HepG2 (cell line): ENCODE data around the gene TBL3. TPM values are rescaled to one million over a fixed set of nuclear protein-coding genes. Genes with fewer than 3 reads are reported as not detected.

Source experiments
- ETV5 ChIP-seq: IDR thresholded peaks from 2 replicates; pipeline ENCODE4 v1.6.1; 2018; ENCODE audit warnings: missing biosample characterization, missing genetic modification reagents, inconsistent platforms, borderline replicate concordance
- ETV6 ChIP-seq: sonication (generic); formaldehyde crosslinking; conservative IDR thresholded peaks from 2 replicates; pipeline ENCODE4 v1.4.0; 2020; ENCODE audit warnings: missing genetic modification reagents
- FOSL2 ChIP-seq: sonication (generic); formaldehyde crosslinking; IDR thresholded peaks from 2 replicates; pipeline ENCODE4 v1.4.0; 2020; ENCODE audit warnings: missing genetic modification reagents
- GLI4 ChIP-seq: sonication (generic); formaldehyde crosslinking; IDR thresholded peaks from 2 replicates; pipeline ENCODE4 v1.5.1; 2020; ENCODE audit warnings: missing genetic modification reagents, mild to moderate bottlenecking, moderate library complexity, borderline replicate concordance
- HDAC2 ChIP-seq: sonication (generic); formaldehyde crosslinking; IDR thresholded peaks from 2 replicates; pipeline ENCODE4 v1.4.0; 2020; ENCODE audit warnings: missing genetic modification reagents
- HNRNPH1 ChIP-seq: fragments of 200-400 bp; formaldehyde crosslinking; optimal IDR thresholded peaks from 2 replicates; pipeline ENCODE3; 2017; ENCODE audit warnings: mild to moderate bottlenecking, low read depth, low read length
- KDM1A ChIP-seq: IDR thresholded peaks from 2 replicates; pipeline ENCODE4 v1.6.1; 2016; ENCODE audit warnings: missing compliant biosample characterization
- MAFF ChIP-seq: IDR thresholded peaks from 2 replicates; pipeline ENCODE4 v1.6.1; 2011; ENCODE audit warnings: low read depth, low read length, improper control_type of control experiment
- POLR2A ChIP-seq, 2 experiments: IDR thresholded peaks; 2 replicates each; pipeline ENCODE4 v1.6.1; 2011; ENCODE audit warnings: low read depth in 2 of 2, low read length in 2 of 2, mild to moderate bottlenecking in 1 of 2, moderate library complexity in 1 of 2; ENCODE audit not compliant: insufficient read depth in 1 of 2
- PPARG ChIP-seq: conservative IDR thresholded peaks from 2 replicates; pipeline ENCODE4 v1.6.1; 2016; ENCODE audit warnings: missing biosample characterization, missing genetic modification reagents
- SMAD9 ChIP-seq: sonication (generic); formaldehyde crosslinking; IDR thresholded peaks from 2 replicates; pipeline ENCODE4 v1.5.1; 2020; ENCODE audit warnings: mild to moderate bottlenecking, missing genetic modification reagents
- SP1 ChIP-seq, 2 experiments: fragments of 450-650 bp in 1 of 2; sonication (generic) in 1 of 2; formaldehyde crosslinking in 1 of 2; IDR thresholded peaks; 2 replicates each; pipeline versions ENCODE4 v1.4.0 to v1.6.1; 2016 to 2020; ENCODE audit warnings: missing genetic modification reagents in 1 of 2
- ZNF101 ChIP-seq: sonication (generic); formaldehyde crosslinking; IDR thresholded peaks from 2 replicates; pipeline ENCODE4 v1.4.0; 2020; ENCODE audit warnings: mild to moderate bottlenecking, low read depth, missing genetic modification reagents, borderline replicate concordance
- ZSCAN25 ChIP-seq: sonication (generic); formaldehyde crosslinking; IDR thresholded peaks from 2 replicates; pipeline ENCODE4 v1.8.0; 2022; ENCODE audit warnings: mild to moderate bottlenecking, missing genetic modification reagents
- polyA plus RNA-seq, 8 experiments: library from polyadenylated mRNA; depleted of rRNA in 3 of 8; stranded (reverse) in 7 of 8; unstranded in 1 of 8; fragments of >200 nt; fragmentation: Illumina TruSeq in 4 of 8; extraction: Trizol in 4 of 8; gene quantifications; 2 replicates each; pipeline versions ENCODE4 v1.2.1 to v1.2.3, GENCODE V29; 2011 to 2016; ENCODE audit warnings: low read depth in 4 of 8, missing spikeins in 1 of 8, mixed read lengths in 1 of 8; ENCODE audit not compliant: insufficient read depth in 1 of 8
- total RNA-seq, 5 experiments: library from RNA; depleted of rRNA; stranded (reverse); fragments of >200 nt; fragmentation: Illumina TruSeq; extraction: Trizol; gene quantifications; 2 replicates each; pipeline ENCODE4 v1.2.3, GENCODE V29; 2016; ENCODE audit warnings: low read depth in 1 of 5
- TF ChIP-seq, protein P1 (sequence below): sonication (generic); formaldehyde crosslinking; IDR thresholded peaks from 2 replicates; pipeline ENCODE4 v1.4.0; 2020; ENCODE audit warnings: missing genetic modification reagents, mild to moderate bottlenecking, borderline replicate concordance
- TF ChIP-seq, protein P2 (sequence below): sonication (generic); formaldehyde crosslinking; IDR thresholded peaks from 2 replicates; pipeline ENCODE4 v1.5.0; 2020; ENCODE audit warnings: mild to moderate bottlenecking, missing genetic modification reagents
- TF ChIP-seq, protein P3 (sequence below): sonication (generic); formaldehyde crosslinking; IDR thresholded peaks from 2 replicates; pipeline ENCODE4 v1.9.0; 2022; ENCODE audit warnings: missing genetic modification reagents, mild to moderate bottlenecking, borderline replicate concordance
- TF ChIP-seq, protein P4 (sequence below): sonication (generic); formaldehyde crosslinking; IDR thresholded peaks from 2 replicates; pipeline ENCODE4 v1.5.1; 2020; ENCODE audit warnings: missing genetic modification reagents, mild to moderate bottlenecking, borderline replicate concordance
- TF ChIP-seq, protein P5 (sequence below): sonication (generic); formaldehyde crosslinking; IDR thresholded peaks from 2 replicates; pipeline ENCODE4 v1.5.1; 2020; ENCODE audit warnings: mild to moderate bottlenecking, missing genetic modification reagents

The TBL3 gene
- total and polyA plus RNA-seq, 2 of the 13 experiments (the other 11 are each of a cell fraction or from before 2014, with no cell fraction given), result 16.8 to 38.0 TPM

DNA sequence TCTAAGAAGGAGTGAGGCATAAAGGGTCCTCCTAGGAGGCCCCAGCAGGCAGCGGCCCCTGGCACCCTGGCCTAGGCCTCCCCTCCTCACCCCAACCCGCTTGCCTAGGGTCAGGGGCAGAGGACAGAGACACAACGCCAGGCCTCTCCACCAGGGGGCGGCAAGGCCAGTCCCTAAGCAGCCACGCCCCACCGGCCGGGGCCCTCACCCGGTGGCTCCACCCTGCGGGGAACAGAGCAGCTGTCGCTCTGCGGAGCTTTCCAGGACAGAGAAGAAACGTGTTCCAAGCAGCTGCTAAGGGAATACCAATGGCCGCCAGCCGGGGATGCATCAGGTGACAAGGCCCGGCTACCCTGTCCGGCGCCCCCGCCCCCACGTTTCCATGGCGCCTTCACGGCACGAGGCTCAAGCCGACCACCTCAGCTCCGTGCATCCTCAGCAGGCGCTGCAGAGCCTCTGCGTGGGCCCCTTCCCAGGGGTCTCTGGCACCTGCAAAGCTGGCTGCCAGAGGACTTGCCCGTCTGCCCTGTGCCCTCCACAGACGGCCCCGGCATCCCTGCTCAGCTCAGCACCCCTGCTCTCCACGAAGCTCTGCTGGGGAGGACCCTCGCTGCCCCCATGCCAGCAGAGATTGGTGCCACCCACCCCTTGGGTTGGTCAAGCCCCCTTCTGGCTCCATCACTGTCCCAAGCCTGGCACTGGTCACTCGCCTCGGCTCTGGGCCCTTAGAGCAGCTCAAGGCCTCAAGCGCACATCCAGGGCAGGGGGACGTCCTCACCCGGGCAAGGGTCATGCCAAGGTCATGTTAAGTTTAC is 32.2 kb downstream of the TBL3 start (continued):
- TF ChIP-seq, protein P1, sequence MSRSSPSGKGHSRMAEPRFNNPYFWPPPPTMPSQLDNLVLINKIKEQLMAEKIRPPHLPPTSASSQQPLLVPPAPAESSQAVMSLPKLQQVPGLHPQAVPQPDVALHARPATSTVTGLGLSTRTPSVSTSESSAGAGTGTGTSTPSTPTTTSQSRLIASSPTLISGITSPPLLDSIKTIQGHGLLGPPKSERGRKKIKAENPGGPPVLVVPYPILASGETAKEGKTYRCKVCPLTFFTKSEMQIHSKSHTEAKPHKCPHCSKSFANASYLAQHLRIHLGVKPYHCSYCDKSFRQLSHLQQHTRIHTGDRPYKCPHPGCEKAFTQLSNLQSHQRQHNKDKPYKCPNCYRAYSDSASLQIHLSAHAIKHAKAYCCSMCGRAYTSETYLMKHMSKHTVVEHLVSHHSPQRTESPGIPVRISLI (CRISPR knock-in tag), result no peak; the same call in 1 of the 2 replicates
- TF ChIP-seq ETV6 (CRISPR knock-in tag) (no peak), PPARG (CRISPR knock-in tag) (0 out of 2 replicates have a peak, but pooled peaks have one; percentile 20), HDAC2 (peak; percentile 37; the same call in 1 of the 2 replicates), ZSCAN25 (CRISPR knock-in tag) (peak; percentile 74; the same call in 1 of the 2 replicates), GLI4 (CRISPR knock-in tag) (no peak), SMAD9 (CRISPR knock-in tag) (no peak), HNRNPH1 (peak; percentile 46), KDM1A (CRISPR knock-in tag) (no peak), MAFF (no peak), SP1 (IDR thresholded peaks at IDR 0.05) (no peak), SP1 (CRISPR knock-in tag; IDR thresholded peaks at IDR 0.05) (peak; percentile 90), ZNF101 (CRISPR knock-in tag) (no peak), ETV5 (no peak; the same call in 1 of the 2 replicates), FOSL2 (peak; percentile 35; the same call in 1 of the 2 replicates), POLR2A (IDR thresholded peaks at IDR 0.05; ENCODE audit: insufficient read depth in 1 of 2, low read depth in 2 of 2, low read length in 2 of 2) (no peak)
- TF ChIP-seq, protein P2, sequence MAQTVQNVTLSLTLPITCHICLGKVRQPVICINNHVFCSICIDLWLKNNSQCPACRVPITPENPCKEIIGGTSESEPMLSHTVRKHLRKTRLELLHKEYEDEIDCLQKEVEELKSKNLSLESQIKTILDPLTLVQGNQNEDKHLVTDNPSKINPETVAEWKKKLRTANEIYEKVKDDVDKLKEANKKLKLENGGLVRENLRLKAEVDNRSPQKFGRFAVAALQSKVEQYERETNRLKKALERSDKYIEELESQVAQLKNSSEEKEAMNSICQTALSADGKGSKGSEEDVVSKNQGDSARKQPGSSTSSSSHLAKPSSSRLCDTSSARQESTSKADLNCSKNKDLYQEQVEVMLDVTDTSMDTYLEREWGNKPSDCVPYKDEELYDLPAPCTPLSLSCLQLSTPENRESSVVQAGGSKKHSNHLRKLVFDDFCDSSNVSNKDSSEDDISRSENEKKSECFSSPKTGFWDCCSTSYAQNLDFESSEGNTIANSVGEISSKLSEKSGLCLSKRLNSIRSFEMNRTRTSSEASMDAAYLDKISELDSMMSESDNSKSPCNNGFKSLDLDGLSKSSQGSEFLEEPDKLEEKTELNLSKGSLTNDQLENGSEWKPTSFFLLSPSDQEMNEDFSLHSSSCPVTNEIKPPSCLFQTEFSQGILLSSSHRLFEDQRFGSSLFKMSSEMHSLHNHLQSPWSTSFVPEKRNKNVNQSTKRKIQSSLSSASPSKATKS (CRISPR knock-in tag), result no peak
- TF ChIP-seq, protein P3, sequence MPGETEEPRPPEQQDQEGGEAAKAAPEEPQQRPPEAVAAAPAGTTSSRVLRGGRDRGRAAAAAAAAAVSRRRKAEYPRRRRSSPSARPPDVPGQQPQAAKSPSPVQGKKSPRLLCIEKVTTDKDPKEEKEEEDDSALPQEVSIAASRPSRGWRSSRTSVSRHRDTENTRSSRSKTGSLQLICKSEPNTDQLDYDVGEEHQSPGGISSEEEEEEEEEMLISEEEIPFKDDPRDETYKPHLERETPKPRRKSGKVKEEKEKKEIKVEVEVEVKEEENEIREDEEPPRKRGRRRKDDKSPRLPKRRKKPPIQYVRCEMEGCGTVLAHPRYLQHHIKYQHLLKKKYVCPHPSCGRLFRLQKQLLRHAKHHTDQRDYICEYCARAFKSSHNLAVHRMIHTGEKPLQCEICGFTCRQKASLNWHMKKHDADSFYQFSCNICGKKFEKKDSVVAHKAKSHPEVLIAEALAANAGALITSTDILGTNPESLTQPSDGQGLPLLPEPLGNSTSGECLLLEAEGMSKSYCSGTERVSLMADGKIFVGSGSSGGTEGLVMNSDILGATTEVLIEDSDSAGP (CRISPR knock-in tag), result peak; percentile 75
- TF ChIP-seq, protein P4, sequence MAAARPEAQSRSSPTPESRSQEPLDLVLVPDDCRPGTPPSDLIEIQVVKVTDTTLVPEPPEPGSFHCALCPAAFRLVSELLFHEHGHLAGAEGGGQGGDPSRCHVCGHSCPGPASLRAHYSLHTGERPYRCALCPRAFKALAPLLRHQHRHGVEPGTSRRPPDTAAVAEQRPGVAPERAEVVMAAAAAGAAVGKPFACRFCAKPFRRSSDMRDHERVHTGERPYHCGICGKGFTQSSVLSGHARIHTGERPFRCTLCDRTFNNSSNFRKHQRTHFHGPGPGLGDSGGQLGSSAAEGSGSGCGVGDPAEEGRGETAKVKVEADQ (CRISPR knock-in tag), result peak; percentile 83; the same call in 1 of the 2 replicates
- TF ChIP-seq, protein P5, sequence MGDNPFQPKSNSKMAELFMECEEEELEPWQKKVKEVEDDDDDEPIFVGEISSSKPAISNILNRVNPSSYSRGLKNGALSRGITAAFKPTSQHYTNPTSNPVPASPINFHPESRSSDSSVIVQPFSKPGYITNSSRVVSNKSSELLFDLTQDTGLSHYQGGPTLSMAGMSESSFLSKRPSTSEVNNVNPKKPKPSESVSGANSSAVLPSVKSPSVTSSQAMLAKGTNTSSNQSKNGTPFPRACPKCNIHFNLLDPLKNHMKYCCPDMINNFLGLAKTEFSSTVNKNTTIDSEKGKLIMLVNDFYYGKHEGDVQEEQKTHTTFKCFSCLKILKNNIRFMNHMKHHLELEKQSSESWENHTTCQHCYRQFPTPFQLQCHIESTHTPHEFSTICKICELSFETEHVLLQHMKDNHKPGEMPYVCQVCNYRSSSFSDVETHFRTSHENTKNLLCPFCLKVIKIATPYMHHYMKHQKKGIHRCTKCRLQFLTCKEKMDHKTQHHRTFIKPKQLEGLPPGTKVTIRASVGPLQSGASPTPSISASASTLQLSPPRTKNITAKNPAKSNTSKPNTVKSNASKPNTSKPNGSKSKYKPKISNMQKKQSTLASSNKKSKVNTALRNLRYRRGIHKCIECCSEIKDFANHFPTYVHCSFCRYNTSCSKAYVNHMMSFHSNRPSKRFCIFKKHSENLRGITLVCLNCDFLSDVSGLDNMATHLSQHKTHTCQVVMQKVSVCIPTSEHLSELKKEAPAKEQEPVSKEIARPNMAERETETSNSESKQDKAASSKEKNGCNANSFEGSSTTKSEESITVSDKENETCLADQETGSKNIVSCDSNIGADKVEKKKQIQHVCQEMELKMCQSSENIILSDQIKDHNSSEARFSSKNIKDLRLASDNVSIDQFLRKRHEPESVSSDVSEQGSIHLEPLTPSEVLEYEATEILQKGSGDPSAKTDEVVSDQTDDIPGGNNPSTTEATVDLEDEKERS (CRISPR knock-in tag), result 0 out of 2 replicates have a peak, but pooled peaks have one; percentile 59
